ENCODE results near the gene FALEC.
"Not testable (repeated sequence)": the region's sequence is repeated elsewhere in the genome, so short reads cannot be mapped to it uniquely, and the experiment has no call there.

The FALEC gene

DNA sequence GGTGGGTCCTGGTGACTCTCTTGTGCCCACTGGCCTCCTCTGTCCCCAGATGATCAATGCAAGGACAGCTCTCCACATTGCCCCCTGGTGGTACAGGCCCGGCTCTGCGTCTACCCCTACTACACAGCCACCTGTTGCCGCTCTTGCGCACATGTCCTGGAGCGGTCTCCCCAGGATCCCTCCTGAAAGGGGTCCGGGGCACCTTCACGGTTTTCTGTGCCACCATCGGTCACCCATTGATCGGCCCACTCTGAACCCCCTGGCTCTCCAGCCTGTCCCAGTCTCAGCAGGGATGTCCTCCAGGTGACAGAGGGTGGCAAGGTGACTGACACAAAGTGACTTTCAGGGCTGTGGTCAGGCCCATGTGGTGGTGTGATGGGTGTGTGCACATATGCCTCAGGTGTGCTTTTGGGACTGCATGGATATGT, 44.5 kb downstream of the FALEC start:
- Histone ChIP-seq H3K9me3 (ENCODE audit: low read length) (no peaks in the 10 kb centered on the region), H3K36me3 (ENCODE audit: insufficient read depth, low read length) (peaks cover 3% of the 10 kb centered on the region), H2AFZ (ENCODE audit: low read depth, low read length) (no peak overlapping the region), H3K4me1 (ENCODE audit: insufficient read depth, low read length) (peaks cover 32% of the 10 kb centered on the region), H3K4me3 (ENCODE audit: low read length) (peak overlapping the region; percentile 62), H3K27me3 (ENCODE audit: insufficient read depth, low read length) (no peaks in the 10 kb centered on the region)

DNA sequence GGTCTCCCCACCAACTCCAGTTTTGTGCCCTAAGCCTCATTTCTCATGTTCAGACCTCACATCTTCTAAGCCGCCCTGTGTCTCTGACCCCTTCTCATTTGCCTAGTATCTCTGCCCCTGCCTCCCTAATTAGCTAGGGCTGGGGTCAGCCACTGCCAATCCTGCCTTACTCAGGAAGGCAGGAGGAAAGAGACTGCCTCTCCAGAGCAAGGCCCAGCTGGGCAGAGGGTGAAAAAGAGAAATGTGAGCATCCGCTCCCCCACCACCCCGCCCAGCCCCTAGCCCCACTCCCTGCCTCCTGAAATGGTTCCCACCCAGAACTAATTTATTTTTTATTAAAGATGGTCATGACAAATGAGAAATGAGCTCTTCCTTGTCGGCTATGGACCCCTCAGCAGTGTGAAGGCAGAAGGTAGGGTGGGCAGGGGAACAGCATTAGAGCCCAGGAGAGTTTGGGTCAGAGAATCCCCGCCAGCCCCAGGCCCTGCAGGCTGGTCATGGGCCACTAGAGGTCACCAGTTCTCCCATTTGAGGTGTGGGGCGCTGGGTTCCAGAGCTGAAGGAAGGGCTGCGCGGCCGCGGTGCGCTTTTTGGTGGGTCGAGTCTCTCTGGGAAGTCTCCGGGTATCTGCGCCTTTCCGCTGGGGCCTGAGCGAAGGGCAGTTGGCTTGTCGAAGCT, 45.2 kb downstream of the FALEC start:
- H3K36me3 ChIP-seq (ENCODE audit: insufficient read depth, low read length): peaks cover under 1% of the 10 kb centered on the region
- no peaks in the 10 kb centered on the region for H3K9me3 ChIP-seq (ENCODE audit: low read length)
- no peak overlapping the region for H2AFZ ChIP-seq (ENCODE audit: low read depth, low read length)
- no peaks in the 10 kb centered on the region for H3K27me3 ChIP-seq (ENCODE audit: insufficient read depth, low read length)
- peaks cover 32% of the 10 kb centered on the region for H3K4me1 ChIP-seq (ENCODE audit: insufficient read depth, low read length)
- peak overlapping the region; percentile 62 for H3K4me3 ChIP-seq (ENCODE audit: low read length)

- Histone ChIP-seq H3K4me3 (ENCODE audit: low read length) (peak overlapping the region; percentile 62), H3K36me3 (ENCODE audit: insufficient read depth, low read length) (no peaks in the 10 kb centered on the region), H3K4me1 (ENCODE audit: insufficient read depth, low read length) (peaks cover 33% of the 10 kb centered on the region), H3K27me3 (ENCODE audit: insufficient read depth, low read length) (no peaks in the 10 kb centered on the region), H3K9me3 (ENCODE audit: low read length) (no peaks in the 10 kb centered on the region), H2AFZ (ENCODE audit: low read depth, low read length) (no peak overlapping the region)
Observed at GRCh38 chr1:150561254-150561973, 45.9 kb downstream of the FALEC start.

DNA sequence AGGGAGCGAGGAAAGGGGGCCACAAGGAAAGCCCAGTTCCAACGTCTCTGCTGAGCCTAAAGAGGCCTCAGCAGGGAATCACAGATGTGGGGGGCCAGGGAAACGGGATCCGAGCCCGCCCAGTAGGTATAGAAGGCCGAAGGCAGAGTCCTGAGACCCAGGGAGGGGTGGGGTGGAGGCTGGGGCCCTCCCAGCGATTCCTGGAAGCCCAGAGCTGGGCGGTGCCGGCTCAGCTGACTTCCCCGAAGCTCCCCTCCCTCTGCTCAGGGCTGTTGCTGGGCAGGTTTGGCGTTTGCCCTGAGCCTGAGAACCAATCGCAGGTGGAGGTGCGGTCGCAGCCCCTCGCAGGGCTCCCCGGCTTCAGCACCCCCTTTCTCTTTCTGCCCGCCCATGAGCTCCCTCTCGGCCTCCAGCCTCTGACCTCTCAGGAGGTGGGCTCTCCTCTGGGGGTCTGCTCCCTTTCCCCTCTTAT, 46.5 kb downstream of the FALEC start:
- Histone ChIP-seq H3K9me3 (ENCODE audit: low read length) (no peaks in the 10 kb centered on the region), H3K36me3 (ENCODE audit: insufficient read depth, low read length) (no peaks in the 10 kb centered on the region), H3K4me1 (ENCODE audit: insufficient read depth, low read length) (peaks cover 39% of the 10 kb centered on the region), H2AFZ (ENCODE audit: low read depth, low read length) (no peak overlapping the region), H3K27me3 (ENCODE audit: insufficient read depth, low read length) (no peaks in the 10 kb centered on the region), H3K4me3 (ENCODE audit: low read length) (peak overlapping the region; percentile 62)

DNA sequence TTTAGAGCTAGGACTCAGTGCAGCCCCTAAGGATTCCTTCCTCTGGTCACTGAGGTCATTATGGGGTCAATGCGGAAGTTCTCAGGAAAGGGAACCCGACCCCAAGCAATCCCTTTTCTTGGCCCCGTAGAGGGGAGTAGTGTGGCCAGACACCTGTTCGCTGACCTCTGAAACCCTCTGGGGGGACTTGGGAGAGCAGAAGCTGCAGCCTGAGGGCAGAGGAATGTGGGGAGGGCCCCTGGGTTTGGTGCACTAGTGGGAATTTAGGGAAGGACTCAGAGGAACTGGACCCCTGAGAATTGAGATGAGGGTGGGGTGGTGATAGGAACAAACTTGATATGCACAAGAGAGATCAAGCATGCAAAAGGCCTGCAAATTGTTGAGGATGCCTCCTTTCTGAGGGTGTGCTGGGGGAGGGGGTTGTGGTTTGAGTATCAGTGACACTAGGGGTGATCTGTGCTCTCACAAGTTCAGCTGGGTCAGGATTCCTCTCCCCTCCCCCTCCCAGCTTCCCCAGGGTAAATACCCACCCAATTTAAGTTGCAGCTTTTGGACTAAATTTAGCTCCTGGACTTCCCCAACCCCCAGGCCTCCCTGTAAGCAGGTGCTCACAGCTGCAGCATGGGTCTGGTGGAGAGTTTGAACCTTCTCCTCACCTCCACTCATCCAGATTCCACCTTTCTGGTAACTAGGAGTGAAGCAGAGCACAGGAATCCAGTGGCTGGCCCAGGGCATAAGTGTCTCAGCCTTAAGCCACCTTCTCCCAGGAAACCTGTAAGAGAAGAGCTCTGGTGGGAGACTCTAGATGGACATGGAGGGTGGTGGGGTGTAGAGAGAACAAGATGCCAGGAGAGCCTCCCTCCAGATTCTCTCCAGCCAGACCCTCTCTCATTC, 47.1 kb downstream of the FALEC start:
- H3K4me1 ChIP-seq (ENCODE audit: insufficient read depth, low read length): peaks cover 46% of the 10 kb centered on the region
- H3K27me3 ChIP-seq (ENCODE audit: insufficient read depth, low read length): no peaks in the 10 kb centered on the region
- no peaks in the 10 kb centered on the region for H3K36me3 ChIP-seq (ENCODE audit: insufficient read depth, low read length)
- H3K9me3 ChIP-seq (ENCODE audit: low read length): no peaks in the 10 kb centered on the region
- H2AFZ ChIP-seq (ENCODE audit: low read depth, low read length): no peak overlapping the region
- peak overlapping the region; percentile 62 for H3K4me3 ChIP-seq (ENCODE audit: low read length)

DNA sequence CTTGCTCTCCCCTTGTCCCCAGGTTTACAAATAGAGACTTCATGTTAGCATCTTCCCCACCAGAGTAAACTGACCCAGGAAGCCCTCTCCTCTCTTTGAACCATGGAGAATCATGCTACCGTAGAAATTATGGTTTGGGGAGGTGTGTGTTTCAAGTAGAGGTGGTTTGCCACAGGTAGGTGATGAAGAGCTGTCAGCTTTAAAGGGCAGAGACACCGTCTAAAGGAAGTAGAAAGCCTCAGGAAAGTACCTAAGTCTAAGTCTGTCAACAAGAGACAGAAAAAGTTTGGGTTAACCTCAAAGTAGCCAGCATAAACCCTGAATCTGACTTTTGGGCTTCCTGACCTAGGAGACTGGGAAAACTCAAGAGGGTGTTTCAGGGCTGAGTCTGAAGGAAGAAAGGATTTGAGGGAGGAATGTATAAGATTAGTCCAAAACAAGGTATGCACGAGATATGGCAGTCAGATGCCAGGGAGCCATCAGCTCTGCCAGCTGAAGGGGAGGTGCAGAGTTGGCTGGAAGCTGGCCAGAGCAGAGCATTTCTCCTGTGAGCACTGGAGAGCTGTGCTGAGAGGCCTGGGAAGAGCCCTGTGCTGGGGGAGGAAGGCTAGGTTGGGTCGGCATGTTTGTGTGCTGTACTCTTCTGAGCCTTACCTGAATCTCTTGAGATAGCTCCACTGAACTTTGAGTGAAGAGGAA, 47.9 kb downstream of the FALEC start:
- Histone ChIP-seq H3K4me1 (ENCODE audit: insufficient read depth, low read length) (peaks cover 53% of the 10 kb centered on the region), H3K4me3 (ENCODE audit: low read length) (no peak overlapping the region), H2AFZ (ENCODE audit: low read depth, low read length) (no peak overlapping the region), H3K36me3 (ENCODE audit: insufficient read depth, low read length) (no peaks in the 10 kb centered on the region), H3K9me3 (ENCODE audit: low read length) (no peaks in the 10 kb centered on the region), H3K27me3 (ENCODE audit: insufficient read depth, low read length) (no peaks in the 10 kb centered on the region)

GRCh38 chr1:150564051-150564991, 48.8 kb downstream of the FALEC start:
- H3K27me3 ChIP-seq (ENCODE audit: insufficient read depth, low read length): no peaks in the 10 kb centered on the region
- H2AFZ ChIP-seq (ENCODE audit: low read depth, low read length): no peak overlapping the region
- H3K9me3 ChIP-seq (ENCODE audit: low read length): no peaks in the 10 kb centered on the region
- H3K4me3 ChIP-seq (ENCODE audit: low read length): no peak overlapping the region
- peaks cover 61% of the 10 kb centered on the region for H3K4me1 ChIP-seq (ENCODE audit: insufficient read depth, low read length)
- no peaks in the 10 kb centered on the region for H3K36me3 ChIP-seq (ENCODE audit: insufficient read depth, low read length)

- H3K9me3 ChIP-seq (ENCODE audit: low read length); H3K4me3 ChIP-seq (ENCODE audit: low read length); H3K27me3 ChIP-seq (ENCODE audit: insufficient read depth, low read length); H3K36me3 ChIP-seq (ENCODE audit: insufficient read depth, low read length); H2AFZ ChIP-seq (ENCODE audit: low read depth, low read length): not testable (repeated sequence)
- peaks cover 62% of the 10 kb centered on the region for H3K4me1 ChIP-seq (ENCODE audit: insufficient read depth, low read length)
Observed at GRCh38 chr1:150565240-150565991, 49.9 kb downstream of the FALEC start.

DNA sequence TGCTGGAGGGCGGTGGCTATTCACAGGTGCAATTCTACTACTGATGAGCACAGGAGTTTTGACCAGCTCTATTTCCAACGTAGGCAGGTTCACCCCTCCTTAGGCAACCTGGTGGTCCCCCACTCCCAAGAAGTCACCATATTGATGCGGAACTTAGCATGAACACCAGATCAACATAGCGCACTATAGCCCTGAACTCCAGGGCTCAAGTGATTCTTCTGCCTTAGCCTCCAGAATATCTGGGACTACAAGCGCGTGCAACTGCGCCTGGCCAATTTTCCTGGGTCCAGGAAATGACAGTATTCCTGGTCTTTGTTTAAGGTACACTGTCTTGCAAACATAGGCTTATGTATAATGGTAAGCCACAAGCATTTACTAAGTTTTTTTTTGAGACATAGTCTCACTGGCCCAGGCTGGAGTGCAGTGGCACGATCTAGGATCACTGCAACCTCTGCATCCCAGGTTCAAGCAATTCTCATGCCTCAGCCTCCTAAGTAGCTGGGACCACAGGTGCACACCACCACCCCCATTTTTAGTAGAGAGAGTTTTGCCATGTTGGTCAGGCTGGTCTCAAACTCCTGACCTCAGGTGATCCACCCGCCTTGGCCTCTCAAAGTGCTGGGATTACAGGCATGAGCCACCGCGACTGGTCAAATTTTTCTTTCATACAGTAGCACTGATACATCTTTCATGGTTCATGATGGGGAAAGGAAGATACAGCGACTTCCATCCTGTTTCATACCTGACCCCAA, 51.2 kb downstream of the FALEC start:
- Histone ChIP-seq H3K4me3 (ENCODE audit: low read length) (peak overlapping the region; percentile 22), H3K9me3 (ENCODE audit: low read length) (no peaks in the 10 kb centered on the region), H3K4me1 (ENCODE audit: insufficient read depth, low read length) (peaks cover 59% of the 10 kb centered on the region), H2AFZ (ENCODE audit: low read depth, low read length) (no peak overlapping the region), H3K36me3 (ENCODE audit: insufficient read depth, low read length) (peaks cover 4% of the 10 kb centered on the region), H3K27me3 (ENCODE audit: insufficient read depth, low read length) (no peaks in the 10 kb centered on the region)

DNA sequence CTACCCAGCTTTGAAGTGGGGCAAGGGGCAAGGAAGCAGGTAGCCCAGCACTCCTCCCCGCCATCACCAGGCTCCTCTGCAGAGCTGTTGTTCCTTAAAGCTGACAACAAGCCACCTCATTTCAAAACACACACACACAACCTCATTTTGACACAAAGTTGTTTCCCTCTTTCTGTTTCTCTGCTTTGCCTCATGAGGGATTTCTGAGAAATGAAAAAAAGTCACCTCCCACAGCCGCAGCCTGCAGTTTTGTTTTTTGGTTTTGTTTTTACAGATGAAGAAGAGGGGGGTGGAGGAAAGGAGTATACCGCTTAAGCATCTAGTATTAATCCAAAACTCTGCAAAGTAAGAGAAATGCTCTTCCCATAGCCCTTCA, 51.8 kb downstream of the FALEC start:
- H3K4me1 ChIP-seq (ENCODE audit: insufficient read depth, low read length): peaks cover 56% of the 10 kb centered on the region
- no peaks in the 10 kb centered on the region for H3K27me3 ChIP-seq (ENCODE audit: insufficient read depth, low read length)
- peaks cover 4% of the 10 kb centered on the region for H3K36me3 ChIP-seq (ENCODE audit: insufficient read depth, low read length)
- no peak overlapping the region for H2AFZ ChIP-seq (ENCODE audit: low read depth, low read length)
- peak overlapping the region; percentile 22 for H3K4me3 ChIP-seq (ENCODE audit: low read length)
- no peaks in the 10 kb centered on the region for H3K9me3 ChIP-seq (ENCODE audit: low read length)

All from neuron (in vitro differentiated cells).